Measurements from ENCODE around the gene NFKBIL1.

Gene NFKBIL1

DNA sequence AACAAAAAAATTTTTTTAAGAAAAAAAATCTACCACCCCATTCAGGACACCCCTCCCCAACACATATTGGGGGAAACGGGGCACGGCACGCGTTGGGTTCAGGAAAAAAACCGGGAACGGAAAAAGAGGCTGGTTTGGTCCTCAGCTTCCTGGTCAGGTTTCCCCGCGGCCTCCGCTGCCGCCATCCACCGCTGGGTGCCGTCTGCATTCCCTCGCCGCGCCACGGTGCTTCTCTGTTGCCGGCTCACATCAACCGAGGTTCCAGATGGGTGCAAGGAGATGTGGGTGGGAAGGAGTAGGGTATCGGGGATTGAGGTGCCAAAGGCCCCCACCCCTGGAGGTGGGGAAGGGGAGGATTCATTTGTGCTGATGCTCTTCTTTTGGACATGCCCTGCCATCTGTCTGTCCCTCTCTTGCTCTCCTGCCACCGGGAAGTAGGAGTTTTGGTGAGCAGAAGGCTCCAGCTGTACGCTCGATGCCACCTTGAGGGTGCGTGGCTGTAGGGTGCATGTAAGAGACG lies 12.8 kb upstream of the NFKBIL1 start:
- no peak for ATAC-seq

DNA sequence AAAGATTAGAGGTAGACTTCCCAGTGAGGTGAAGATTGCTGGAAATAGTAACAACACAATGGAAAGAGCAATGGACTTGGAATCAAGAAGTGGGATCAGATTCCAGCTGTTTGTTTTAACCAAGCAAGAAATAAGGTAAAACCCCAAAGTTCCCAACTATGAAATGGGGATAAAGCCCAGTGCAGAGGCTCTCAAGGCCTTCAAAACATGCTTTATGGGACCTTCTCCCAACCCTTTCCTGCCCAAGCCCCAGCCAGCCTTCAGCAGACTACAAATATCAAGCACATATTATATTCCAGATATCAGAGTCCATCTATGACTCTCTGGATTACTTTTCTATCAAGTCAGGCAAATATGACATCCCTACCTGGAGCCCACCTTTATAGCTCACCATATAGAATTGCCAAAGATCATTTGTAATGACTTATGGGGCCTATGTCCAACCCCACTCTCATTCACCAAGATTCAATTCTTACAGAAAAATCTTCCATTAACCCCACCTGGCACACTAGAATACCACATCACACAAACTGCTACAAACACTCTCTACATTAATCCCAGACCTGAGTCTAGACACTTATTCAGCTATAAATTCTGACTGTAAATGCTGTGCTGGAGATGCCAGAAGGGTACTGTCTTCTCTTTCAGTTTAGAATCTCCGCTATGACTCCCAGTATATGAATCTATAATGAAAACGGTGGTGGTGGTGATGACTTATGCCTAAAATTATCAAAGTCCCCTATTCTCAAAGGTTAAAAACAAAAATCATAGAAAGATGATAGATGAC lies 11.7 kb upstream of the NFKBIL1 start:
- ATAC-seq, result no peak
- TF ChIP-seq ESRRG (CRISPR knock-in tag; IDR thresholded peaks at IDR 0.05), result no peak
- TF ChIP-seq, protein P1, sequence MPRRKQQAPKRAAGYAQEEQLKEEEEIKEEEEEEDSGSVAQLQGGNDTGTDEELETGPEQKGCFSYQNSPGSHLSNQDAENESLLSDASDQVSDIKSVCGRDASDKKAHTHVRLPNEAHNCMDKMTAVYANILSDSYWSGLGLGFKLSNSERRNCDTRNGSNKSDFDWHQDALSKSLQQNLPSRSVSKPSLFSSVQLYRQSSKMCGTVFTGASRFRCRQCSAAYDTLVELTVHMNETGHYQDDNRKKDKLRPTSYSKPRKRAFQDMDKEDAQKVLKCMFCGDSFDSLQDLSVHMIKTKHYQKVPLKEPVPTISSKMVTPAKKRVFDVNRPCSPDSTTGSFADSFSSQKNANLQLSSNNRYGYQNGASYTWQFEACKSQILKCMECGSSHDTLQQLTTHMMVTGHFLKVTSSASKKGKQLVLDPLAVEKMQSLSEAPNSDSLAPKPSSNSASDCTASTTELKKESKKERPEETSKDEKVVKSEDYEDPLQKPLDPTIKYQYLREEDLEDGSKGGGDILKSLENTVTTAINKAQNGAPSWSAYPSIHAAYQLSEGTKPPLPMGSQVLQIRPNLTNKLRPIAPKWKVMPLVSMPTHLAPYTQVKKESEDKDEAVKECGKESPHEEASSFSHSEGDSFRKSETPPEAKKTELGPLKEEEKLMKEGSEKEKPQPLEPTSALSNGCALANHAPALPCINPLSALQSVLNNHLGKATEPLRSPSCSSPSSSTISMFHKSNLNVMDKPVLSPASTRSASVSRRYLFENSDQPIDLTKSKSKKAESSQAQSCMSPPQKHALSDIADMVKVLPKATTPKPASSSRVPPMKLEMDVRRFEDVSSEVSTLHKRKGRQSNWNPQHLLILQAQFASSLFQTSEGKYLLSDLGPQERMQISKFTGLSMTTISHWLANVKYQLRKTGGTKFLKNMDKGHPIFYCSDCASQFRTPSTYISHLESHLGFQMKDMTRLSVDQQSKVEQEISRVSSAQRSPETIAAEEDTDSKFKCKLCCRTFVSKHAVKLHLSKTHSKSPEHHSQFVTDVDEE (CRISPR knock-in tag; IDR thresholded peaks at IDR 0.05), result no peak
- no peak for TF ChIP-seq PPARA (CRISPR knock-in tag; IDR thresholded peaks at IDR 0.05; ENCODE audit: borderline replicate concordance)
- TF ChIP-seq GLIS3 (CRISPR knock-in tag; IDR thresholded peaks at IDR 0.05), result no peak
- TF ChIP-seq, protein P2, sequence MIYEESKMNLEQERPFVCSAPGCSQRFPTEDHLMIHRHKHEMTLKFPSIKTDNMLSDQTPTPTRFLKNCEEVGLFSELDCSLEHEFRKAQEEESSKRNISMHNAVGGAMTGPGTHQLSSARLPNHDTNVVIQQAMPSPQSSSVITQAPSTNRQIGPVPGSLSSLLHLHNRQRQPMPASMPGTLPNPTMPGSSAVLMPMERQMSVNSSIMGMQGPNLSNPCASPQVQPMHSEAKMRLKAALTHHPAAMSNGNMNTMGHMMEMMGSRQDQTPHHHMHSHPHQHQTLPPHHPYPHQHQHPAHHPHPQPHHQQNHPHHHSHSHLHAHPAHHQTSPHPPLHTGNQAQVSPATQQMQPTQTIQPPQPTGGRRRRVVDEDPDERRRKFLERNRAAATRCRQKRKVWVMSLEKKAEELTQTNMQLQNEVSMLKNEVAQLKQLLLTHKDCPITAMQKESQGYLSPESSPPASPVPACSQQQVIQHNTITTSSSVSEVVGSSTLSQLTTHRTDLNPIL (CRISPR knock-in tag; IDR thresholded peaks at IDR 0.05; ENCODE audit: low read depth), result no peak
- no peak for TF ChIP-seq ZFP30 (CRISPR knock-in tag; IDR thresholded peaks at IDR 0.05)
- TF ChIP-seq TOX (CRISPR knock-in tag; IDR thresholded peaks at IDR 0.05; ENCODE audit: borderline replicate concordance), result no peak
- no peak for TF ChIP-seq ZNF565 (CRISPR knock-in tag; conservative IDR thresholded peaks at IDR 0.05; ENCODE audit: low read depth)
- TF ChIP-seq CSDC2 (CRISPR knock-in tag; IDR thresholded peaks at IDR 0.05), result no peak
- TF ChIP-seq ZNF8 (CRISPR knock-in tag; IDR thresholded peaks at IDR 0.05), result no peak
- no peak for TF ChIP-seq BACH2 (CRISPR knock-in tag; IDR thresholded peaks at IDR 0.05; ENCODE audit: borderline replicate concordance)
- no peak for TF ChIP-seq ZNF70 (CRISPR knock-in tag; IDR thresholded peaks at IDR 0.05)
- TF ChIP-seq OSR1 (CRISPR knock-in tag; IDR thresholded peaks at IDR 0.05), result no peak

More for the DNA sequence above, 12.8 kb upstream of the NFKBIL1 start:
- TF ChIP-seq ZC3H10 (CRISPR knock-in tag; IDR thresholded peaks at IDR 0.05), result no peak
- no peak for TF ChIP-seq BACH2 (CRISPR knock-in tag; IDR thresholded peaks at IDR 0.05; ENCODE audit: borderline replicate concordance)
- TF ChIP-seq, protein P3, sequence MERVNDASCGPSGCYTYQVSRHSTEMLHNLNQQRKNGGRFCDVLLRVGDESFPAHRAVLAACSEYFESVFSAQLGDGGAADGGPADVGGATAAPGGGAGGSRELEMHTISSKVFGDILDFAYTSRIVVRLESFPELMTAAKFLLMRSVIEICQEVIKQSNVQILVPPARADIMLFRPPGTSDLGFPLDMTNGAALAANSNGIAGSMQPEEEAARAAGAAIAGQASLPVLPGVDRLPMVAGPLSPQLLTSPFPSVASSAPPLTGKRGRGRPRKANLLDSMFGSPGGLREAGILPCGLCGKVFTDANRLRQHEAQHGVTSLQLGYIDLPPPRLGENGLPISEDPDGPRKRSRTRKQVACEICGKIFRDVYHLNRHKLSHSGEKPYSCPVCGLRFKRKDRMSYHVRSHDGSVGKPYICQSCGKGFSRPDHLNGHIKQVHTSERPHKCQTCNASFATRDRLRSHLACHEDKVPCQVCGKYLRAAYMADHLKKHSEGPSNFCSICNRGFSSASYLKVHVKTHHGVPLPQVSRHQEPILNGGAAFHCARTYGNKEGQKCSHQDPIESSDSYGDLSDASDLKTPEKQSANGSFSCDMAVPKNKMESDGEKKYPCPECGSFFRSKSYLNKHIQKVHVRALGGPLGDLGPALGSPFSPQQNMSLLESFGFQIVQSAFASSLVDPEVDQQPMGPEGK (CRISPR knock-in tag; IDR thresholded peaks at IDR 0.05; ENCODE audit: borderline replicate concordance), result no peak
- TF ChIP-seq OSR1 (CRISPR knock-in tag; IDR thresholded peaks at IDR 0.05), result no peak

DNA sequence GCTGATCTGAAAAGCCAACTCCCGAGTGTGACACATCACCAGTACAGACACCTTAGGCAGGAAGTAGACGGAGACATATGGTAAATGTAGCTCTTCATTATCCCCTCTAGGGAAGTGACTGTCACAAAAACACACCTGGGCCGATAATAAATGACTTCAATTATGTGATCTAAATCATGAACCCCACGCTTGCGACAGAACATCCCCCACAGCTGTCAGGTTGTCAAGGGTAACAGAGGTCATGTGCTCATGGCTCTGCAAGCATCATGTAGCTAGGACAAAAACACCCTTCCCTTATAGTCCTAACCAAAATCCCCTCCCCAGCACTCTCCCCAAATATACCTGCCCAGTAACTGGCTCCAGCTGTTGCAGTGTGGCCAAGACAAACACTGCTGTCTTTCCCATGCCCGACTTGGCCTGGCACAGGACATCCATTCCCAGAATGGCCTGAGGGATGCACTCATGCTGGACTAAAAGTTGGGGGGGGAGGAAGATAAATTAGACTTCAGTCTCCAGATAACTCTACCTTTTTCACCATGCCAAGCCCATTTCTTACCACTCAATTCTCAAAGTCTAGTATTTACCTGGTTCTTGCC lies 8.5 kb upstream of the NFKBIL1 start:
- TF ChIP-seq, protein P2 (CRISPR knock-in tag; IDR thresholded peaks at IDR 0.05; ENCODE audit: low read depth), result no peak
- TF ChIP-seq TCF4 (CRISPR knock-in tag; IDR thresholded peaks at IDR 0.05; ENCODE audit: borderline replicate concordance) (no peak), OSR1 (CRISPR knock-in tag; IDR thresholded peaks at IDR 0.05) (no peak), ZFP30 (CRISPR knock-in tag; IDR thresholded peaks at IDR 0.05) (no peak), RARB (CRISPR knock-in tag; IDR thresholded peaks at IDR 0.05) (no peak), PPARA (CRISPR knock-in tag; IDR thresholded peaks at IDR 0.05; ENCODE audit: borderline replicate concordance) (no peak), ESRRG (CRISPR knock-in tag; IDR thresholded peaks at IDR 0.05) (no peak), TOX (CRISPR knock-in tag; IDR thresholded peaks at IDR 0.05; ENCODE audit: borderline replicate concordance) (no peak), ZC3H10 (CRISPR knock-in tag; IDR thresholded peaks at IDR 0.05) (no peak), ISL1 (CRISPR knock-in tag; IDR thresholded peaks at IDR 0.05) (no peak), GLIS3 (CRISPR knock-in tag; IDR thresholded peaks at IDR 0.05) (no peak), ZNF70 (CRISPR knock-in tag; IDR thresholded peaks at IDR 0.05) (no peak), SNAI2 (CRISPR knock-in tag; IDR thresholded peaks at IDR 0.05) (no peak)
- TF ChIP-seq, protein P4, sequence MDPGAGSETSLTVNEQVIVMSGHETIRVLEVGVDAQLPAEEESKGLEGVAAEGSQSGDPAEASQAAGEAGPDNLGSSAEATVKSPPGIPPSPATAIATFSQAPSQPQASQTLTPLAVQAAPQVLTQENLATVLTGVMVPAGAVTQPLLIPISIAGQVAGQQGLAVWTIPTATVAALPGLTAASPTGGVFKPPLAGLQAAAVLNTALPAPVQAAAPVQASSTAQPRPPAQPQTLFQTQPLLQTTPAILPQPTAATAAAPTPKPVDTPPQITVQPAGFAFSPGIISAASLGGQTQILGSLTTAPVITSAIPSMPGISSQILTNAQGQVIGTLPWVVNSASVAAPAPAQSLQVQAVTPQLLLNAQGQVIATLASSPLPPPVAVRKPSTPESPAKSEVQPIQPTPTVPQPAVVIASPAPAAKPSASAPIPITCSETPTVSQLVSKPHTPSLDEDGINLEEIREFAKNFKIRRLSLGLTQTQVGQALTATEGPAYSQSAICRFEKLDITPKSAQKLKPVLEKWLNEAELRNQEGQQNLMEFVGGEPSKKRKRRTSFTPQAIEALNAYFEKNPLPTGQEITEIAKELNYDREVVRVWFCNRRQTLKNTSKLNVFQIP (CRISPR knock-in tag; IDR thresholded peaks at IDR 0.05; ENCODE audit: borderline replicate concordance, low read depth), result no peak
- ATAC-seq, result no peak

Measured in SK-N-SH treated with all-trans-retinoic acid at 6 μM for 48 hours (cell line).